Type B pancreatic cell (in vitro differentiated cells): ENCODE data around the gene EPM2A. TPM values are rescaled to one million over a fixed set of nuclear protein-coding genes. Genes with fewer than 3 reads are reported as not detected.
"Not testable (repeated sequence)": the region's sequence is repeated elsewhere in the genome, so short reads cannot be mapped to it uniquely, and the experiment has no call there.

Experiments used
- DNase-seq: peaks from one replicate; pipeline ENCODE4 v3.0.0; 2021; ENCODE audit warnings: mixed read lengths; ENCODE audit not compliant: unreplicated experiment; ENCODE audit errors: extremely low spot score
- H3K27ac Mint-ChIP-seq: 2 replicates; pipeline ENCODE4 v1.8.0; 2021; ENCODE audit warnings: mild to moderate bottlenecking, mixed read lengths
- H3K27me3 Mint-ChIP-seq: 2 replicates; pipeline ENCODE4 v1.8.0; 2021; ENCODE audit warnings: mixed read lengths
- H3K36me3 Mint-ChIP-seq: 2 replicates; pipeline ENCODE4 v1.8.0; 2021; ENCODE audit warnings: mixed read lengths
- H3K4me1 Mint-ChIP-seq: one replicate; pipeline ENCODE4 v1.8.0; 2021; ENCODE audit warnings: mixed read lengths; ENCODE audit not compliant: unreplicated experiment
- H3K4me3 Mint-ChIP-seq: 2 replicates; pipeline ENCODE4 v1.8.0; 2021; ENCODE audit warnings: mild to moderate bottlenecking, mixed read lengths
- H3K9me3 Mint-ChIP-seq: 2 replicates; pipeline ENCODE4 v1.8.0; 2021; ENCODE audit warnings: mixed read lengths
- total RNA-seq: library from RNA; stranded (reverse); gene quantifications from 2 replicates; pipeline ENCODE4 v1.2.1, GENCODE V29; 2021; ENCODE audit warnings: low replicate concordance
- TF ChIP-seq, protein P1 (sequence below): fragments of 200-600 bp; sonication (generic); conservative IDR thresholded peaks from 2 replicates; pipeline ENCODE4 v1.5.0; 2021; ENCODE audit warnings: antibody characterized with exemption, mild to moderate bottlenecking

The EPM2A gene
- total RNA-seq, 1 donor from 2014 or later: 7.5 TPM

DNA sequence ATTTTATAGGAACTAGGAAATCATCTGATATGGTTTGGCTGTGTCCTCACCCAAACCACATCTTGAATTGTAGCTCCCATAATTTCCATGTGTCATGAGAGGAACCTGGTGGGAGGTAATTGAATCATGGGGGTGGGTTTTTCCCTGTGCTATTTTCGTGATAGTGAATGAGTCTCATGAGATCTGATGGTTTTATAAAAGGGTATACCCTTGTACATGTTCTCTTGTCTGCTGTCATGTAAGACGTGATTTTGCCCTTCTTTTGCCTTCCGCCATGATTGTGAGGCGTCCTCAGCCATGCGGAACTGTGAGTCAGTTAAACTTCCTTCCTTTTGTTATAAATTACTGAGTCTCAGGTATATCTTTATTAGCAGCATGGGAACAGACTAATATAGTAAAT is 27.9 kb downstream of the EPM2A start:
- no peaks in the 10 kb centered on the region for H3K27me3 Mint-ChIP-seq
- TF ChIP-seq, protein P1, sequence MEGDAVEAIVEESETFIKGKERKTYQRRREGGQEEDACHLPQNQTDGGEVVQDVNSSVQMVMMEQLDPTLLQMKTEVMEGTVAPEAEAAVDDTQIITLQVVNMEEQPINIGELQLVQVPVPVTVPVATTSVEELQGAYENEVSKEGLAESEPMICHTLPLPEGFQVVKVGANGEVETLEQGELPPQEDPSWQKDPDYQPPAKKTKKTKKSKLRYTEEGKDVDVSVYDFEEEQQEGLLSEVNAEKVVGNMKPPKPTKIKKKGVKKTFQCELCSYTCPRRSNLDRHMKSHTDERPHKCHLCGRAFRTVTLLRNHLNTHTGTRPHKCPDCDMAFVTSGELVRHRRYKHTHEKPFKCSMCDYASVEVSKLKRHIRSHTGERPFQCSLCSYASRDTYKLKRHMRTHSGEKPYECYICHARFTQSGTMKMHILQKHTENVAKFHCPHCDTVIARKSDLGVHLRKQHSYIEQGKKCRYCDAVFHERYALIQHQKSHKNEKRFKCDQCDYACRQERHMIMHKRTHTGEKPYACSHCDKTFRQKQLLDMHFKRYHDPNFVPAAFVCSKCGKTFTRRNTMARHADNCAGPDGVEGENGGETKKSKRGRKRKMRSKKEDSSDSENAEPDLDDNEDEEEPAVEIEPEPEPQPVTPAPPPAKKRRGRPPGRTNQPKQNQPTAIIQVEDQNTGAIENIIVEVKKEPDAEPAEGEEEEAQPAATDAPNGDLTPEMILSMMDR: no peak
- peaks cover 8% of the 10 kb centered on the region for H3K36me3 Mint-ChIP-seq
- H3K9me3 Mint-ChIP-seq: peaks cover 8% of the 10 kb centered on the region
- H3K4me3 Mint-ChIP-seq: no peak overlapping the region
- no peak for DNase-seq
- H3K27ac Mint-ChIP-seq: no peak overlapping the region
- no peaks in the 10 kb centered on the region for H3K4me1 Mint-ChIP-seq

DNA sequence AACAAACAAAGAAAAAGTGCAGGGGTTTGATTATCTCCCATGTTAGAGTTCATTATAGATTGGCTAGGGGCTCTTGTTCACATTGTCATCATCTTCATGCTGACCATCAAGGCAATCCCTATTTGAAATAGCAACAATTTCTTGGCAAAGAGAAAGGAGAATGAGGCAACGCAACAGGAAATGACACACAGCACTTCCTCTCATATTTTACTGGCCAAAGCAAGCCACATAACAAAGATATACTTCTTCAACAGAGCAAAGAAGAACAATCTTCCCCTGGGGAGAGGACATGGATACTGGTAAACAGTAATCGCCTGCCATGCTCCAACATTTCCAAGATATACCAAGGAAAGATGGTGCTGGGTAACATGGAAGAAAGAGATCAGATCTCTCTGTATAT is 29.8 kb downstream of the EPM2A start:
- H3K9me3 Mint-ChIP-seq: peaks cover 4% of the 10 kb centered on the region

DNA sequence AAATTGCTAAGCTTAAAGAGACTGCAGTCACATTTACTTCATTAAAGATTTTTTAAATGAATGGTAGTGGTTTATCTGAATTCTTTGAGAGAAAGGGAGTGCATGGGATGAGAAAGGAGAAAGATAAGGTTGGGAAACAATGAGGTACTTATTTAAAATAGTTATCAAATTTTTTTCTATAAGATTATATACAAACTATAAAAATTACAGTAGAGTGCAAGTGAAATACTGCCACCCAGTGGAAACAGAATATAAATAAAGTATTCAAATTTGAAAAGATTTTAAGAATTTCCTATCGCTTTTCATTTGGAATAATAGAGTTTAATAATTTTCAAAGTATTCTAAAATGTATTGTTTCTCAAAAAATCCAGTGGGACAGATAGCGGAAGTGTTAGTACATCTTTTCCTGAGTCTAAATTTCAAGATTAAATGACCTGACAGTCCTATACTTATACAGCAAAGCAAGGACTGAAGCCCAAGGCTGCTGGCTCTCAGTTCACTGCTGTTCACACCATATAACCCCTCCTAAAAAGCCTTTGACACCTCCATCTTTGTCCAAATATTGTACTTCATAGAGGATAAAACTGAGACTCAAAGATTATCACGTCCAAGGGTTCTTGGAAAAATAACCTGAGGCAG is 31.1 kb downstream of the EPM2A start:
- H3K9me3 Mint-ChIP-seq: peaks cover under 1% of the 10 kb centered on the region
- H3K4me1 Mint-ChIP-seq: no peaks in the 10 kb centered on the region
- TF ChIP-seq, protein P1: peak; percentile 81
- H3K27me3 Mint-ChIP-seq: no peaks in the 10 kb centered on the region
- H3K27ac Mint-ChIP-seq: no peak overlapping the region
- H3K4me3 Mint-ChIP-seq: no peak overlapping the region
- DNase-seq: no peak
- H3K36me3 Mint-ChIP-seq: peaks cover 2% of the 10 kb centered on the region

More for the DNA sequence above, 29.8 kb downstream of the EPM2A start:
- Mint-ChIP-seq H3K27me3 (no peaks in the 10 kb centered on the region), H3K36me3 (peaks cover 5% of the 10 kb centered on the region), H3K4me1 (no peaks in the 10 kb centered on the region), H3K4me3 (no peak overlapping the region), H3K27ac (no peak overlapping the region)
- DNase-seq: no peak
- TF ChIP-seq, protein P1: no peak

DNA sequence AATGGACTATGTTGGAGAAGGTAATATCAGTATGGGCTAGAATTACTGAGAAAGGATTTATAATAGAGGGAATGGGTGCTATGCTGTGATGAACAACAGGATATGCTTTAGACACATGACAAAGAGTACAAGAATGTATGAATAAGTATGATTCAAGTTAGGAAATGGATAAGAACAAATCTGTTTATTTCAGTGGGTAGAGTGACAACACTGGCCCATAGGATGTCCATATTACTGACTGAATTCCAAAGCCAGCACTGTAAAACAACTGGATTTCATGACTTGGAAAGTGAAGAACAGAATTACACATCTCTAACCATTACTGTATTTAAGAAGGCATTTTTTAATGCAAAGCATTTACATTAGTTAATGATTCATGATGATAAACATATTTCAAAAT is 35.9 kb downstream of the EPM2A start:
- DNase-seq: no peak
- TF ChIP-seq, protein P1: no peak
- Mint-ChIP-seq H3K36me3 (no peaks in the 10 kb centered on the region), H3K4me3 (no peak overlapping the region), H3K4me1 (no peaks in the 10 kb centered on the region), H3K27ac (no peak overlapping the region), H3K27me3 (no peaks in the 10 kb centered on the region), H3K9me3 (peaks cover 4% of the 10 kb centered on the region)

DNA sequence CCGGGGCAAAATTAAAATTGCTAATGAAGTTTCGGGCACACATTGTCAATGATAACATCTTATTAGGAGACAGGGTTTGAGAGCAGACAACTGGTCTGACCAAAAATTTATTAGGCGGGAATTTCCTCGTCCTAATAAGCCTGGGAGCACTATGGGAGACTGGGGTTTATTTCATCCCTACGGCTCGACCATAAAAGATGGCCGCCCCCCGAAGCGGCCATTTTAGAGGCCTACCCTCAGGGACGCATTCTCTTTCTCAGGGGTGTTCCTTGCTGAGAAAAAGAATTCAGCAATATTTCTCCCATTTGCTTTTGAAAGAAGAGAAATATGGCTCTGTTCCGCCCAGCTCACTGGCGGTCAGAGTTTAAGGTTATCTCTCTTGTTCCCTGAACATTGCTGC is 37.9 kb downstream of the EPM2A start:
- not testable (repeated sequence) for H3K36me3 Mint-ChIP-seq, H3K9me3 Mint-ChIP-seq, H3K4me1 Mint-ChIP-seq, H3K27me3 Mint-ChIP-seq, DNase-seq, H3K4me3 Mint-ChIP-seq, H3K27ac Mint-ChIP-seq

DNA sequence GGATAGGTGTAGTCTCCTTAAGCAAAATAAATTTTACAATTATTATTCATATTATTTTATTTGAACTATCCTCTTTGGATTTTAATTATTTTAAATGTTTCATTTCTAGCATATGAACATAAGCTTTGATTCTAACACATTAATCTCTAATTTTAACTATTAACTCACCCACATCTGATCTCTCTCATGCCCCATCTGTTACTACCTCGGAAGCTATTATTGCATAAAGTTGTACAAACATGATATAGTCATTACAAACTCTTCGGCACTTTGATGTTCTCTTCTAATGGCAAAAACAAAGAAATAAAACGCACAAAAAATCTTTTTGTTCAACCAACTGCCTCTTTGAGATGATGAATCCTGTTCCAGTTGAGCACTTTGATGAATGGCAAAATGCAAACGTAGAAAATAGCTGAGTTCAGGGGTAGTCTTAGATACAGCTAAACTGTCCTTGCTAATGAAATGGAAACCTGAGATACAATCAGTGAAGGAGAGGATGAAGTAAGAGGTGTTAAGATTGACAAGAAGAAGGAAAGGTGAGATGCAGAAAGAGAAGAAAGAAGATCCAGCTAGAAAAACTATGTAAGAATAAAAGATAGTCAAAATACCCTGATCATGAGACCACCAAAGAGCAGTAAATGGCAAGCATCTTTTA is 41.1 kb downstream of the EPM2A start:
- no peak overlapping the region for H3K4me3 Mint-ChIP-seq

More for the DNA sequence above, 41.1 kb downstream of the EPM2A start:
- no peak overlapping the region for H3K27ac Mint-ChIP-seq
- H3K27me3 Mint-ChIP-seq: no peaks in the 10 kb centered on the region
- peaks cover 4% of the 10 kb centered on the region for H3K9me3 Mint-ChIP-seq
- TF ChIP-seq, protein P1: no peak
- no peak for DNase-seq
- no peaks in the 10 kb centered on the region for H3K4me1 Mint-ChIP-seq
- H3K36me3 Mint-ChIP-seq: no peaks in the 10 kb centered on the region
